ENCODE results near the gene PTPRT.

Gene PTPRT

GRCh38 chr20:42474646-42475045, 715.1 kb downstream of the PTPRT start:
- no peak for DNase-seq (ENCODE audit: low read depth in 2 of 2)

GRCh38 chr20:42472198-42472597, 717.5 kb downstream of the PTPRT start:
- no peak for DNase-seq (ENCODE audit: low read depth in 2 of 2)

GRCh38 chr20:42461965-42462593, 727.6 kb downstream of the PTPRT start:
- no peak for DNase-seq (ENCODE audit: low read depth in 2 of 2)

GRCh38 chr20:42461291-42461690, 728.4 kb downstream of the PTPRT start:
- no peak for DNase-seq (ENCODE audit: low read depth in 2 of 2)

GRCh38 chr20:42447270-42447669, 742.4 kb downstream of the PTPRT start:
- no peak for DNase-seq (ENCODE audit: low read depth in 2 of 2)

GRCh38 chr20:42444799-42445198, 744.9 kb downstream of the PTPRT start:
- no peak for DNase-seq (ENCODE audit: low read depth in 2 of 2)

GRCh38 chr20:42443200-42443599, 746.5 kb downstream of the PTPRT start:
- no peak for DNase-seq (ENCODE audit: low read depth in 2 of 2)

- no peak for DNase-seq (ENCODE audit: low read depth in 2 of 2)
Observed at GRCh38 chr20:42442716-42443115, 747.0 kb downstream of the PTPRT start.

- DNase-seq (ENCODE audit: low read depth in 2 of 2), result no peak
Observed at GRCh38 chr20:42441864-42442331, 747.8 kb downstream of the PTPRT start.

GRCh38 chr20:42441196-42441863, 748.4 kb downstream of the PTPRT start:
- DNase-seq (ENCODE audit: low read depth in 2 of 2), result no peak

- no peak for DNase-seq (ENCODE audit: low read depth in 2 of 2)
Observed at GRCh38 chr20:42435230-42435629, 754.5 kb downstream of the PTPRT start.

GRCh38 chr20:42432496-42433334, 757.0 kb downstream of the PTPRT start:
- no peak for DNase-seq (ENCODE audit: low read depth in 2 of 2)

- DNase-seq (ENCODE audit: low read depth in 2 of 2), result no peak
Observed at GRCh38 chr20:42430598-42430997, 759.1 kb downstream of the PTPRT start.

GRCh38 chr20:42429761-42430458, 759.8 kb downstream of the PTPRT start:
- DNase-seq (ENCODE audit: low read depth in 2 of 2), result no peak

- DNase-seq (ENCODE audit: low read depth in 2 of 2), result no peak
Observed at GRCh38 chr20:42419814-42420532, 769.7 kb downstream of the PTPRT start.

- DNase-seq (ENCODE audit: low read depth in 2 of 2), result no peak
Observed at GRCh38 chr20:42406826-42407225, 782.9 kb downstream of the PTPRT start.

GRCh38 chr20:42402455-42402854, 787.3 kb downstream of the PTPRT start:
- DNase-seq (ENCODE audit: low read depth in 2 of 2), result no peak

- DNase-seq (ENCODE audit: low read depth in 2 of 2), result no peak
Observed at GRCh38 chr20:42401613-42402012, 788.1 kb downstream of the PTPRT start.

- DNase-seq (ENCODE audit: low read depth in 2 of 2), result no peak
Observed at GRCh38 chr20:42399802-42400201, 789.9 kb downstream of the PTPRT start.

GRCh38 chr20:42392442-42392841, 797.3 kb downstream of the PTPRT start:
- no peak for DNase-seq (ENCODE audit: low read depth in 2 of 2)

GRCh38 chr20:42391807-42392206, 797.9 kb downstream of the PTPRT start:
- no peak for DNase-seq (ENCODE audit: low read depth in 2 of 2)

All from stimulated activated CD4-positive, alpha-beta T cell treated with anti-CD3 and anti-CD28 coated beads, Interleukin-4, amount 100 ng/mL, for 48 hours (primary cell).